ENCODE results near the gene TGFB1. TPM values are rescaled to one million over a fixed set of nuclear protein-coding genes. Genes with fewer than 3 reads are reported as not detected.

TGFB1 gene
- polyA plus RNA-seq, 1 of the 3 experiments (the other 2 are of a cell fraction) = 25.5 TPM

DNA sequence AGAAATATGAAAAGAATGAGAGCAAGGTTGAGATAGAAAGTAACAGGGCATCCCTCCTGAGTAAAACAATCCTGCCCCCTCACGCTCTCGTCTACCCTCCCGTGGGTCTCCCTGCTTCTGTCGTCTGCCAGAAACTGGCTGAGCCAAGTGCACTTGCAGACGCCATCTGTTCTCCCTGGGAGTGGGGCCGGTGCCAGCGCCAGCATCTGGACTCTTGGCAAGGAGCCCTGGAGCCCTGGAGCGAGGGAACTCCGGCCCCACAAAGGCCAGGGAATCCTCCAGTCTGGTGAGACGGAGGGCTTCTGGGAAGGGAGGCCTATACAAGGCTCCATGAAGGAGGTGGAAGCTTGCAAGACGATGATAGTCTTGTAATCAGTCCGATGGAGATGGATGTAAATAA lies 20.3 kb upstream of the TGFB1 start (continued):
- TF ChIP-seq, protein P1, sequence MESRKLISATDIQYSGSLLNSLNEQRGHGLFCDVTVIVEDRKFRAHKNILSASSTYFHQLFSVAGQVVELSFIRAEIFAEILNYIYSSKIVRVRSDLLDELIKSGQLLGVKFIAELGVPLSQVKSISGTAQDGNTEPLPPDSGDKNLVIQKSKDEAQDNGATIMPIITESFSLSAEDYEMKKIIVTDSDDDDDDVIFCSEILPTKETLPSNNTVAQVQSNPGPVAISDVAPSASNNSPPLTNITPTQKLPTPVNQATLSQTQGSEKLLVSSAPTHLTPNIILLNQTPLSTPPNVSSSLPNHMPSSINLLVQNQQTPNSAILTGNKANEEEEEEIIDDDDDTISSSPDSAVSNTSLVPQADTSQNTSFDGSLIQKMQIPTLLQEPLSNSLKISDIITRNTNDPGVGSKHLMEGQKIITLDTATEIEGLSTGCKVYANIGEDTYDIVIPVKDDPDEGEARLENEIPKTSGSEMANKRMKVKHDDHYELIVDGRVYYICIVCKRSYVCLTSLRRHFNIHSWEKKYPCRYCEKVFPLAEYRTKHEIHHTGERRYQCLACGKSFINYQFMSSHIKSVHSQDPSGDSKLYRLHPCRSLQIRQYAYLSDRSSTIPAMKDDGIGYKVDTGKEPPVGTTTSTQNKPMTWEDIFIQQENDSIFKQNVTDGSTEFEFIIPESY (IDR thresholded peaks at IDR 0.05; ENCODE audit: borderline replicate concordance, low read depth) = peak; percentile 58; the same call in 1 of the 2 replicates

DNA sequence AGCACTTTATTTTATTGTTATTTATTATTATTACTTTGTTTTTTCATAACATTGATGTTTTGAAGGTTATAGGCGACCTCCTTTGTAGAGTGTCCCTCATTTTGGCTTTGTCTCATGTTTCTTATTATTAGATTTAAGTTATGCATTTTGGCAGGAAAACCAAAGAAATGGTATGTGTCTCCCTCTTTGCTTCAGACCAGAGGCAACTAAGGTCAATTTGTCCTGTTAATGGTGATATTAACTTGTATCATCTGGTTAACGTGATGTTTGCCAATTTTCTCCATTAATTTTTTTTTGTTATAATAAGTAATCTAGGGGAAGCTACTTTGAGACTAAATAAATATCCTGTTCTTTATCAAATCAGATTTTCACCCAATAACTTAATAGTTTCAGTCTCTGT lies 18.8 kb upstream of the TGFB1 start:
- TF ChIP-seq ELF1 (IDR thresholded peaks at IDR 0.05) (no peak), GATA2 (CRISPR knock-in tag; IDR thresholded peaks at IDR 0.05) (no peak), SMC3 (IDR thresholded peaks at IDR 0.05; ENCODE audit: low read depth, low read length) (no peak), EP300 (IDR thresholded peaks at IDR 0.05; ENCODE audit: borderline replicate concordance in 1 of 2, low read depth in 1 of 2, low read length in 1 of 2) (no peak), GABPA (IDR thresholded peaks at IDR 0.05; ENCODE audit: low read depth) (no peak), NRF1 (IDR thresholded peaks at IDR 0.05; ENCODE audit: low read depth, low read length) (no peak), EZH2phosphoT487 (IDR thresholded peaks at IDR 0.05; ENCODE audit: borderline replicate concordance, low read depth) (no peak), MXI1 (IDR thresholded peaks at IDR 0.05; ENCODE audit: low read depth, low read length) (no peak), SIN3A (IDR thresholded peaks at IDR 0.05; ENCODE audit: borderline replicate concordance, low read depth, low read length) (no peak), RXRA (IDR thresholded peaks at IDR 0.05; ENCODE audit: borderline replicate concordance, low read depth) (no peak), RCOR1 (IDR thresholded peaks at IDR 0.05; ENCODE audit: low read length) (no peak), FOXJ3 (CRISPR knock-in tag; IDR thresholded peaks at IDR 0.05) (no peak)
- TF ChIP-seq, protein P2, sequence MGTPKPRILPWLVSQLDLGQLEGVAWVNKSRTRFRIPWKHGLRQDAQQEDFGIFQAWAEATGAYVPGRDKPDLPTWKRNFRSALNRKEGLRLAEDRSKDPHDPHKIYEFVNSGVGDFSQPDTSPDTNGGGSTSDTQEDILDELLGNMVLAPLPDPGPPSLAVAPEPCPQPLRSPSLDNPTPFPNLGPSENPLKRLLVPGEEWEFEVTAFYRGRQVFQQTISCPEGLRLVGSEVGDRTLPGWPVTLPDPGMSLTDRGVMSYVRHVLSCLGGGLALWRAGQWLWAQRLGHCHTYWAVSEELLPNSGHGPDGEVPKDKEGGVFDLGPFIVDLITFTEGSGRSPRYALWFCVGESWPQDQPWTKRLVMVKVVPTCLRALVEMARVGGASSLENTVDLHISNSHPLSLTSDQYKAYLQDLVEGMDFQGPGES (IDR thresholded peaks at IDR 0.05; ENCODE audit: low read depth, low read length) = no peak
- TF ChIP-seq, protein P3, sequence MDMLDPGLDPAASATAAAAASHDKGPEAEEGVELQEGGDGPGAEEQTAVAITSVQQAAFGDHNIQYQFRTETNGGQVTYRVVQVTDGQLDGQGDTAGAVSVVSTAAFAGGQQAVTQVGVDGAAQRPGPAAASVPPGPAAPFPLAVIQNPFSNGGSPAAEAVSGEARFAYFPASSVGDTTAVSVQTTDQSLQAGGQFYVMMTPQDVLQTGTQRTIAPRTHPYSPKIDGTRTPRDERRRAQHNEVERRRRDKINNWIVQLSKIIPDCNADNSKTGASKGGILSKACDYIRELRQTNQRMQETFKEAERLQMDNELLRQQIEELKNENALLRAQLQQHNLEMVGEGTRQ (IDR thresholded peaks at IDR 0.05; ENCODE audit: borderline replicate concordance, low read depth, low read length) = no peak
- TF ChIP-seq, protein P4, sequence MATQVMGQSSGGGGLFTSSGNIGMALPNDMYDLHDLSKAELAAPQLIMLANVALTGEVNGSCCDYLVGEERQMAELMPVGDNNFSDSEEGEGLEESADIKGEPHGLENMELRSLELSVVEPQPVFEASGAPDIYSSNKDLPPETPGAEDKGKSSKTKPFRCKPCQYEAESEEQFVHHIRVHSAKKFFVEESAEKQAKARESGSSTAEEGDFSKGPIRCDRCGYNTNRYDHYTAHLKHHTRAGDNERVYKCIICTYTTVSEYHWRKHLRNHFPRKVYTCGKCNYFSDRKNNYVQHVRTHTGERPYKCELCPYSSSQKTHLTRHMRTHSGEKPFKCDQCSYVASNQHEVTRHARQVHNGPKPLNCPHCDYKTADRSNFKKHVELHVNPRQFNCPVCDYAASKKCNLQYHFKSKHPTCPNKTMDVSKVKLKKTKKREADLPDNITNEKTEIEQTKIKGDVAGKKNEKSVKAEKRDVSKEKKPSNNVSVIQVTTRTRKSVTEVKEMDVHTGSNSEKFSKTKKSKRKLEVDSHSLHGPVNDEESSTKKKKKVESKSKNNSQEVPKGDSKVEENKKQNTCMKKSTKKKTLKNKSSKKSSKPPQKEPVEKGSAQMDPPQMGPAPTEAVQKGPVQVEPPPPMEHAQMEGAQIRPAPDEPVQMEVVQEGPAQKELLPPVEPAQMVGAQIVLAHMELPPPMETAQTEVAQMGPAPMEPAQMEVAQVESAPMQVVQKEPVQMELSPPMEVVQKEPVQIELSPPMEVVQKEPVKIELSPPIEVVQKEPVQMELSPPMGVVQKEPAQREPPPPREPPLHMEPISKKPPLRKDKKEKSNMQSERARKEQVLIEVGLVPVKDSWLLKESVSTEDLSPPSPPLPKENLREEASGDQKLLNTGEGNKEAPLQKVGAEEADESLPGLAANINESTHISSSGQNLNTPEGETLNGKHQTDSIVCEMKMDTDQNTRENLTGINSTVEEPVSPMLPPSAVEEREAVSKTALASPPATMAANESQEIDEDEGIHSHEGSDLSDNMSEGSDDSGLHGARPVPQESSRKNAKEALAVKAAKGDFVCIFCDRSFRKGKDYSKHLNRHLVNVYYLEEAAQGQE (IDR thresholded peaks at IDR 0.05; ENCODE audit: low read depth, low read length) = no peak
- TF ChIP-seq, protein P5, sequence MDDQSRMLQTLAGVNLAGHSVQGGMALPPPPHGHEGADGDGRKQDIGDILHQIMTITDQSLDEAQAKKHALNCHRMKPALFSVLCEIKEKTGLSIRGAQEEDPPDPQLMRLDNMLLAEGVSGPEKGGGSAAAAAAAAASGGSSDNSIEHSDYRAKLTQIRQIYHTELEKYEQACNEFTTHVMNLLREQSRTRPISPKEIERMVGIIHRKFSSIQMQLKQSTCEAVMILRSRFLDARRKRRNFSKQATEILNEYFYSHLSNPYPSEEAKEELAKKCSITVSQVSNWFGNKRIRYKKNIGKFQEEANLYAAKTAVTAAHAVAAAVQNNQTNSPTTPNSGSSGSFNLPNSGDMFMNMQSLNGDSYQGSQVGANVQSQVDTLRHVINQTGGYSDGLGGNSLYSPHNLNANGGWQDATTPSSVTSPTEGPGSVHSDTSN (IDR thresholded peaks at IDR 0.05) = no peak
- TF ChIP-seq, protein P1 (IDR thresholded peaks at IDR 0.05; ENCODE audit: borderline replicate concordance, low read depth) = no peak
- TF ChIP-seq, protein P6, sequence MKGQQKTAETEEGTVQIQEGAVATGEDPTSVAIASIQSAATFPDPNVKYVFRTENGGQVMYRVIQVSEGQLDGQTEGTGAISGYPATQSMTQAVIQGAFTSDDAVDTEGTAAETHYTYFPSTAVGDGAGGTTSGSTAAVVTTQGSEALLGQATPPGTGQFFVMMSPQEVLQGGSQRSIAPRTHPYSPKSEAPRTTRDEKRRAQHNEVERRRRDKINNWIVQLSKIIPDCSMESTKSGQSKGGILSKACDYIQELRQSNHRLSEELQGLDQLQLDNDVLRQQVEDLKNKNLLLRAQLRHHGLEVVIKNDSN (IDR thresholded peaks at IDR 0.05; ENCODE audit: borderline replicate concordance, low read depth) = no peak
- CTCF ChIA-PET = interaction anchor here (1.4 to 1.8 kb wide), 3 partner anchors 18 to 51 kb away, joined by 3 to 12 read pairs (median 4); partner anchors contain the start of gene TGFB1
- Histone ChIP-seq H3F3A (replicated peaks; ENCODE audit: insufficient read depth) (peaks cover 23% of the 10 kb centered on the region), H3K4me1 (ENCODE audit: control insufficient read depth in 1 of 2, insufficient read depth in 2 of 2, low read depth in 1 of 2, low read length in 1 of 2) (peaks cover 11 to 14% of the 10 kb centered on the region in 2 experiments; a peak in 3 of 4 replicates), H3K4me2 (no peak overlapping the region), H3K27ac (ENCODE audit: low read depth in 2 of 2, low read length in 1 of 2) (no peak overlapping the region), H3K79me2 (ENCODE audit: insufficient read depth) (peaks cover 41% of the 10 kb centered on the region; the same call in 1 of the 2 replicates), H3K9me2 (no peaks in the 10 kb centered on the region), H3K9me3 (no peaks in the 10 kb centered on the region), H3K27me3 (ENCODE audit: insufficient read depth) (no peaks in the 10 kb centered on the region), H3K36me3 (replicated peaks in 1 of 2; ENCODE audit: control insufficient read depth in 1 of 2, insufficient read depth in 2 of 2, low read length in 1 of 2) (peaks cover 0 to 3% of the 10 kb centered on the region in 2 experiments), H3K9ac (no peak overlapping the region), H3K4me3 (ENCODE audit: low read depth in 2 of 2, low read length in 1 of 2) (no peak overlapping the region), H2AFZ (ENCODE audit: low read depth) (no peak overlapping the region), H4K20me1 (ENCODE audit: insufficient read depth) (peaks cover 19% of the 10 kb centered on the region; the same call in 1 of the 2 replicates)
- no peak for DNase-seq
- 54% methylated on average over 2 of the region's 2 CpGs for WGBS (ENCODE audit: low lambda C conversion rate)
- POLR2A ChIA-PET = interaction anchor here (0.6 kb wide), 1 partner anchor 27 kb away, joined by 3 read pairs; no protein-coding TSS in a partner anchor

Measured in SK-N-SH (cell line).